Transverse colon (tissue), 4 donors: ENCODE measurements around the gene KRT81. TPM values are rescaled to one million over a fixed set of nuclear protein-coding genes. Genes with fewer than 3 reads are reported as not detected.

Experiments
- DNase-seq: peaks from one replicate; pipeline ENCODE4 v3.0.0-alpha.2; 2019
- H3K27ac ChIP-seq, 4 donors: fragments of 200-600 bp; sonication (generic); 2 replicates each; pipeline ENCODE4 v1.5.1; 2016 to 2018; ENCODE audit warnings: inconsistent platforms in 4 of 4
- H3K27me3 ChIP-seq: fragments of 200-600 bp; sonication (generic); 2 replicates; pipeline ENCODE4 v1.5.1; 2017; ENCODE audit warnings: inconsistent platforms
- H3K36me3 ChIP-seq, 4 donors: fragments of 200-600 bp; sonication (generic); 2 replicates each; pipeline ENCODE4 v1.5.1; 2017 to 2019; ENCODE audit warnings: inconsistent platforms in 4 of 4
- H3K4me1 ChIP-seq, 4 donors: fragments of 200-600 bp; sonication (generic); 2 replicates each; pipeline ENCODE4 v1.5.1; 2017 to 2020; ENCODE audit warnings: inconsistent platforms in 4 of 4
- H3K4me3 ChIP-seq, 4 donors: fragments of 200-600 bp; sonication (generic); 1 replicate in 1 of 4; 2 replicates in 3 of 4; pipeline versions ENCODE4 v1.5.1 to v1.6.1; 2017 to 2019; ENCODE audit warnings: inconsistent platforms in 4 of 4
- H3K9me3 ChIP-seq, 2 donors: fragments of 200-600 bp; sonication (generic); 2 replicates each; pipeline ENCODE4 v1.5.1; 2017 to 2019; ENCODE audit warnings: inconsistent platforms in 2 of 2
- CTCF ChIP-seq, 5 experiments: fragments of 200-600 bp in 3 of 5; fragments of 450-650 bp in 2 of 5; sonication (generic) in 3 of 5; IDR thresholded peaks; 1 replicate in 2 of 5; 2 replicates in 3 of 5; pipeline ENCODE4 v1.5.1; 2016 to 2017; ENCODE audit warnings: antibody characterized with exemption in 5 of 5, inconsistent platforms in 3 of 5, mild to moderate bottlenecking in 2 of 5, moderate library complexity in 1 of 5
- EP300 ChIP-seq: sonication (generic); formaldehyde crosslinking; IDR thresholded peaks from one replicate; pipeline ENCODE4 v1.6.1; 2017; ENCODE audit warnings: antibody characterized with exemption, low read depth
- POLR2A ChIP-seq: fragments of 450-650 bp; IDR thresholded peaks from one replicate; pipeline ENCODE4 v1.6.1; 2016; ENCODE audit warnings: antibody characterized with exemption, mild to moderate bottlenecking, moderate library complexity
- POLR2AphosphoS5 ChIP-seq, 3 donors: sonication (generic); formaldehyde crosslinking; IDR thresholded peaks; one replicate each; pipeline ENCODE4 v1.6.1; 2016; ENCODE audit warnings: antibody characterized with exemption in 3 of 3
- WGBS, 2 donors: methylation state at CpG; one replicate each; pipeline ENCODE4 v1.1.5; 2018; ENCODE audit warnings: low coverage in 1 of 2; 5-methylcytosine and 5-hydroxymethylcytosine counted together
- in situ Hi-C, 4 donors: fragments of 200-750 bp; cut with MboI; loops; one replicate each; pipeline versions ENCODE4 v1.15.0 to v1.15.1; 2017; ENCODE audit warnings: low sequenced_read_pairs in 3 of 4, low pct_ligation_motif_present in 1 of 4, low pct_unique_long_range_greater_than_20kb in 1 of 4
- intact Hi-C: fragments of 100-400 bp; cut with DNase I; formaldehyde crosslinking; loops from one replicate; pipeline ENCODE4 v1.15.1; 2023; ENCODE audit warnings: low total_unique reads
- total RNA-seq, 4 donors: library from RNA; depleted of rRNA; stranded (reverse); fragments of >200 nt; gene quantifications; one replicate each; pipeline ENCODE4 v1.1.0, GENCODE V29; 2016

The KRT81 gene
- total RNA-seq, 4 donors from 2014 or later = not detected

- DNase-seq = no peak
- WGBS, 2 donors = 80 to 83% methylated on average over 1 to 3 of the region's 3 CpGs
- in situ Hi-C loops = no loop called here
- no peak overlapping the region for H3K4me3 ChIP-seq
- intact Hi-C loops = no loop called here
- H3K27me3 ChIP-seq = peaks cover 14% of the 10 kb centered on the region
- no peaks in the 10 kb centered on the region for H3K9me3 ChIP-seq
- H3K27ac ChIP-seq = no peak overlapping the region
- TF ChIP-seq CTCF (IDR thresholded peaks at IDR 0.05) (no peak), EP300 (no peak), POLR2A (no peak), POLR2AphosphoS5 (IDR thresholded peaks at IDR 0.05) (no peak)
- H3K36me3 ChIP-seq = no peaks in the 10 kb centered on the region
- H3K4me1 ChIP-seq = peaks cover 0 to 4% (median 0%) of the 10 kb centered on the region in 4 donors
These were observed 32.8 kb upstream of the KRT81 start for GRCh38 chr12:52324153-52324444.

- in situ Hi-C loops = no loop called here
- intact Hi-C loops = no loop called here
These were observed 32.2 kb upstream of the KRT81 start for GRCh38 chr12:52323416-52324152.

GRCh38 chr12:52323001-52323400 lies 31.7 kb upstream of the KRT81 start:
- H3K27ac ChIP-seq = no peak overlapping the region
- no peak for TF ChIP-seq POLR2A
- no peak for TF ChIP-seq EP300
- no peak for TF ChIP-seq CTCF (IDR thresholded peaks at IDR 0.05)
- TF ChIP-seq POLR2AphosphoS5 (IDR thresholded peaks at IDR 0.05) = no peak
- peaks cover 0 to 4% (median 0%) of the 10 kb centered on the region in 4 donors for H3K4me1 ChIP-seq
- no peak overlapping the region for H3K4me3 ChIP-seq
- in situ Hi-C loops = no loop called here
- no peaks in the 10 kb centered on the region for H3K9me3 ChIP-seq
- peaks cover 14% of the 10 kb centered on the region for H3K27me3 ChIP-seq
- no peaks in the 10 kb centered on the region for H3K36me3 ChIP-seq
- DNase-seq = no peak
- WGBS, 2 donors = 55% methylated on average over 1 of the region's 1 CpG; no CpG with 5 or more reads in 1 of the 2 donors
- intact Hi-C loops = no loop called here

More at GRCh38 chr12:52323416-52324152, 32.2 kb upstream of the KRT81 start:
- Histone ChIP-seq H3K4me1 (peaks cover 0 to 4% (median 0%) of the 10 kb centered on the region in 4 donors), H3K27me3 (peaks cover 14% of the 10 kb centered on the region), H3K9me3 (no peaks in the 10 kb centered on the region), H3K36me3 (no peaks in the 10 kb centered on the region), H3K27ac (no peak overlapping the region), H3K4me3 (no peak overlapping the region)
- TF ChIP-seq CTCF (IDR thresholded peaks at IDR 0.05) (no peak), POLR2A (no peak), POLR2AphosphoS5 (IDR thresholded peaks at IDR 0.05) (no peak), EP300 (no peak)
- 86% methylated on average over 10 of the region's 10 CpGs; no CpG with 5 or more reads in 1 of the 2 donors for WGBS, 2 donors
- no peak for DNase-seq

- WGBS, 2 donors = 100% methylated on average over 1 of the region's 1 CpG
- no peaks in the 10 kb centered on the region for H3K9me3 ChIP-seq
- TF ChIP-seq EP300 (no peak), POLR2A (no peak), CTCF (IDR thresholded peaks at IDR 0.05) (no peak)
- DNase-seq = no peak
- in situ Hi-C loops = no loop called here
- peaks cover 0 to 4% (median 0%) of the 10 kb centered on the region in 4 donors for H3K4me1 ChIP-seq
- H3K27me3 ChIP-seq = peaks cover 14% of the 10 kb centered on the region
- H3K27ac ChIP-seq = no peak overlapping the region
- intact Hi-C loops = no loop called here
- H3K36me3 ChIP-seq = no peaks in the 10 kb centered on the region
- H3K4me3 ChIP-seq = no peak overlapping the region
These were observed 30.7 kb upstream of the KRT81 start for GRCh38 chr12:52322069-52322468.
